IMR-90 (cell line): ENCODE results near the gene PCBP3. TPM values are rescaled to one million over a fixed set of nuclear protein-coding genes. Genes with fewer than 3 reads are reported as not detected.

Experiments used
- ATAC-seq: fragments of 200-7000 bp; cut with Tn5 transposase; 2 replicates; pipeline ENCODE4 v1.9.1; 2020; ENCODE audit warnings: low read depth, mild to moderate bottlenecking, moderate library complexity
- BruUV-seq: library from RNA; stranded (reverse); fragments of 400-500 nt; replicated peaks from 2 replicates; lab custom pipeline; 2021; lab: Mats Ljungman, UMichigan
- CTCF ChIA-PET: fragments of 300-600 bp; formaldehyde crosslinking; extraction: SDS; loops from one replicate; lab custom pipeline; 2021; ENCODE audit warnings: antibody characterized with exemption; lab: Yijun Ruan, JAX
- POLR2A ChIA-PET: fragments of 300-600 bp; sonication (Branson Sonifier 250); formaldehyde crosslinking; loops from one replicate; lab custom pipeline; 2022; ENCODE audit warnings: antibody characterized with exemption; ENCODE audit not compliant: unreplicated experiment; lab: Charles Lee
- DNase-seq: peaks from one replicate; pipeline ENCODE4 v3.0.0; 2013
- H2AFZ ChIP-seq: replicated peaks from 2 replicates; pipeline ENCODE3; 2013; ENCODE audit warnings: low read length, mild to moderate bottlenecking; ENCODE audit not compliant: poor library complexity
- H2AK5ac ChIP-seq: 2 replicates; pipeline ENCODE4 v1.6.1; 2013; ENCODE audit warnings: low read depth, low read length, inconsistent platforms
- H2AK9ac ChIP-seq: replicated peaks from 2 replicates; pipeline ENCODE3; 2013; ENCODE audit warnings: mild to moderate bottlenecking, low read depth, low read length, moderate library complexity; ENCODE audit not compliant: poor library complexity
- H2BK120ac ChIP-seq: 2 replicates; pipeline ENCODE4 v1.6.1; 2013; ENCODE audit warnings: low read depth, low read length, inconsistent platforms
- H2BK15ac ChIP-seq: 3 replicates; pipeline ENCODE4 v1.6.1; 2013; ENCODE audit warnings: low read depth, low read length, inconsistent platforms
- H2BK20ac ChIP-seq: 2 replicates; pipeline ENCODE4 v1.6.1; 2013; ENCODE audit warnings: low read depth, mild to moderate bottlenecking, inconsistent platforms, low read length, moderate library complexity
- H2BK5ac ChIP-seq: 2 replicates; pipeline ENCODE4 v1.6.1; 2013; ENCODE audit warnings: mild to moderate bottlenecking, low read depth, low read length, inconsistent platforms; ENCODE audit not compliant: poor library complexity, severe bottlenecking
- H3K14ac ChIP-seq: replicated peaks from 2 replicates; pipeline ENCODE4 v1.6.1; 2013; ENCODE audit warnings: low read depth, low read length, inconsistent platforms
- H3K18ac ChIP-seq: 2 replicates; pipeline ENCODE4 v1.6.1; 2013; ENCODE audit warnings: low read depth, low read length, control low read depth
- H3K23ac ChIP-seq: 2 replicates; pipeline ENCODE4 v1.6.1; 2013; ENCODE audit warnings: low read depth, low read length, inconsistent platforms
- H3K27ac ChIP-seq: 2 replicates; pipeline ENCODE4 v1.5.1; 2013; ENCODE audit warnings: mild to moderate bottlenecking, control low read depth, low read length; ENCODE audit not compliant: insufficient read depth
- H3K27me3 ChIP-seq: 2 replicates; pipeline ENCODE4 v1.6.1; 2013; ENCODE audit warnings: low read length; ENCODE audit not compliant: control insufficient read depth, insufficient read depth
- H3K36me3 ChIP-seq: 2 replicates; pipeline ENCODE4 v1.6.1; 2013; ENCODE audit warnings: low read length, mixed read lengths; ENCODE audit not compliant: control insufficient read depth, insufficient read depth
- H3K4ac ChIP-seq: 2 replicates; pipeline ENCODE4 v1.6.1; 2013; ENCODE audit warnings: low read depth, low read length, inconsistent platforms
- H3K4me1 ChIP-seq: 2 replicates; pipeline ENCODE4 v1.6.1; 2013; ENCODE audit warnings: low read length, mixed read lengths; ENCODE audit not compliant: control insufficient read depth, insufficient read depth
- H3K4me2 ChIP-seq: 2 replicates; pipeline ENCODE4 v1.6.1; 2013; ENCODE audit warnings: low read depth, mild to moderate bottlenecking, control low read depth, low read length, moderate library complexity
- H3K4me3 ChIP-seq: 2 replicates; pipeline ENCODE4 v1.5.1; 2013; ENCODE audit warnings: low read depth, mild to moderate bottlenecking, control low read depth, low read length, moderate library complexity; ENCODE audit not compliant: insufficient read depth
- H3K56ac ChIP-seq: 2 replicates; pipeline ENCODE4 v1.6.1; 2013; ENCODE audit warnings: low read length, inconsistent platforms; ENCODE audit not compliant: insufficient read depth; ENCODE audit errors: extremely low read depth
- H3K79me1 ChIP-seq, 2 experiments: 2 replicates each; pipeline ENCODE4 v1.6.1; 2013; ENCODE audit warnings: low read length in 2 of 2, inconsistent platforms in 1 of 2, low read depth in 1 of 2
- H3K9ac ChIP-seq: 2 replicates; pipeline ENCODE4 v1.6.1; 2013; ENCODE audit warnings: low read depth, low read length, control low read depth
- H3K9me1 ChIP-seq: 2 replicates; pipeline ENCODE4 v1.6.1; 2013; ENCODE audit warnings: low read length, inconsistent platforms; ENCODE audit not compliant: insufficient read depth
- H3K9me3 ChIP-seq: 2 replicates; pipeline ENCODE4 v1.6.1; 2013; ENCODE audit warnings: low read length; ENCODE audit not compliant: control insufficient read depth, insufficient read depth
- H4K20me1 ChIP-seq: 2 replicates; pipeline ENCODE4 v1.6.1; 2013; ENCODE audit warnings: low read length, inconsistent platforms; ENCODE audit not compliant: insufficient read depth
- H4K5ac ChIP-seq: 2 replicates; pipeline ENCODE4 v1.6.1; 2013; ENCODE audit warnings: mild to moderate bottlenecking, low read depth, low read length, control low read depth
- H4K8ac ChIP-seq, 2 experiments: 2 replicates each; pipeline ENCODE4 v1.6.1; 2013; ENCODE audit warnings: low read depth in 2 of 2, low read length in 2 of 2, control low read depth in 1 of 2, inconsistent platforms in 1 of 2
- H4K91ac ChIP-seq: 2 replicates; pipeline ENCODE4 v1.6.1; 2013; ENCODE audit warnings: low read depth, low read length, inconsistent platforms; ENCODE audit not compliant: insufficient read depth
- BHLHE40 ChIP-seq: fragments of 150-350 bp; IDR thresholded peaks from 2 replicates; pipeline ENCODE4 v1.6.1; 2016; ENCODE audit warnings: mild to moderate bottlenecking, low read depth, low read length
- CEBPB ChIP-seq: IDR thresholded peaks from 2 replicates; pipeline ENCODE4 v1.6.1; 2012; ENCODE audit warnings: low read depth, low read length, improper control_type of control experiment
- CHD1 ChIP-seq: IDR thresholded peaks from 2 replicates; pipeline ENCODE4 v1.6.1; 2012; ENCODE audit warnings: low read depth, low read length, improper control_type of control experiment
- CTCF ChIP-seq: conservative IDR thresholded peaks from 2 replicates; pipeline ENCODE4 v1.5.1; 2012; ENCODE audit warnings: mild to moderate bottlenecking, low read depth, low read length, improper control_type of control experiment
- FOS ChIP-seq: fragments of 150-350 bp; IDR thresholded peaks from 2 replicates; pipeline ENCODE4 v1.6.1; 2016; ENCODE audit warnings: low read depth, low read length
- MAFK ChIP-seq: IDR thresholded peaks from 2 replicates; pipeline ENCODE4 v1.6.1; 2012; ENCODE audit warnings: low read depth, low read length, improper control_type of control experiment
- MAZ ChIP-seq: IDR thresholded peaks from 2 replicates; pipeline ENCODE4 v1.6.1; 2012; ENCODE audit warnings: low read depth, mild to moderate bottlenecking, low read length, improper control_type of control experiment, moderate library complexity, borderline replicate concordance
- NFE2L2 ChIP-seq: fragments of 150-350 bp; IDR thresholded peaks from 2 replicates; pipeline ENCODE4 v1.6.1; 2016; ENCODE audit warnings: low read depth, mild to moderate bottlenecking, low read length
- POLR2A ChIP-seq: IDR thresholded peaks from 2 replicates; pipeline ENCODE4 v1.6.1; 2012; ENCODE audit warnings: mild to moderate bottlenecking, low read depth, low read length
- RAD21 ChIP-seq: IDR thresholded peaks from 2 replicates; pipeline ENCODE4 v1.6.1; 2012; ENCODE audit warnings: low read length, improper control_type of control experiment
- RCOR1 ChIP-seq: IDR thresholded peaks from 2 replicates; pipeline ENCODE4 v1.6.1; 2012; ENCODE audit warnings: mild to moderate bottlenecking, low read length, improper control_type of control experiment; ENCODE audit not compliant: insufficient replicate concordance
- RFX5 ChIP-seq: IDR thresholded peaks from 2 replicates; pipeline ENCODE4 v1.8.0; 2012; ENCODE audit warnings: low read depth, mild to moderate bottlenecking, low read length, moderate library complexity
- WGBS, 2 experiments: methylation state at CpG; one replicate each; pipeline versions ENCODE4 v1.1.5 to v1.1.7; 2013; ENCODE audit warnings: missing lambda C conversion rate in 2 of 2; ENCODE audit not compliant: insufficient read length in 1 of 2; ENCODE audit errors: extremely low coverage in 2 of 2; 5-methylcytosine and 5-hydroxymethylcytosine counted together
- dilution Hi-C: fragments of 300-500 bp; cut with HindIII; formaldehyde crosslinking; loops from one replicate; pipeline ENCODE4 v1.14.3; 2018; ENCODE audit warnings: low sequenced_read_pairs; ENCODE audit not compliant: unreplicated experiment
- in situ Hi-C: fragments of 300-500 bp; cut with MboI; formaldehyde crosslinking; loops from 3 replicates; pipeline ENCODE4 v1.14.3; 2019; ENCODE audit warnings: low sequenced_read_pairs, inconsistent platforms, mixed read lengths
- intact Hi-C: fragments of 100-400 bp; cut with micrococcal nuclease; formaldehyde crosslinking; loops from 2 replicates; pipeline ENCODE4 v1.10.0; 2022
- polyA plus RNA-seq, 3 experiments: library from polyadenylated mRNA; depleted of rRNA; stranded (reverse); fragments of >200 nt; gene quantifications; 2 replicates each; pipeline ENCODE4 v1.2.3, GENCODE V29; 2012; ENCODE audit warnings: low replicate concordance in 1 of 3
- total RNA-seq: library from RNA; depleted of rRNA; stranded (reverse); fragments of >200 nt; gene quantifications from 2 replicates; pipeline ENCODE4 v1.2.3, GENCODE V29; 2012
- TF ChIP-seq, protein P1 (sequence below): fragments of 150-350 bp; IDR thresholded peaks from 2 replicates; pipeline ENCODE4 v1.6.1; 2017; ENCODE audit warnings: mild to moderate bottlenecking, antibody characterized with exemption, low read length, low read depth

PCBP3 gene
- total and polyA plus RNA-seq, 2 of the 4 experiments (the other 2 are of a cell fraction): 2.9 to 3.9 TPM

GRCh38 chr21:45822429-45823099, 179.0 kb downstream of the PCBP3 start:
- no peaks in the 10 kb centered on the region for H3K79me1 ChIP-seq
- H3K27me3 ChIP-seq: no peaks in the 10 kb centered on the region; the same call in 1 of the 2 replicates
- H3K56ac ChIP-seq: no peak overlapping the region
- H3K27ac ChIP-seq: no peak overlapping the region
- in situ Hi-C loops (loop anchor here (5.0 to 10.0 kb wide), 3 partner anchors 358 to 678 kb away; no protein-coding TSS in a partner anchor), dilution Hi-C loops (no loop called here), intact Hi-C loops (loop anchor here (5.0 kb wide), 3 partner anchors 60 to 385 kb away; no protein-coding TSS in a partner anchor)
- H3K4me2 ChIP-seq: no peak overlapping the region
- no peak overlapping the region for H3K9ac ChIP-seq
- H2BK20ac ChIP-seq: no peak overlapping the region
- ChIA-PET POLR2A (no interaction called here), CTCF (no interaction called here)
- no peak overlapping the region for H3K4me3 ChIP-seq
- no peak overlapping the region for H2BK15ac ChIP-seq
- no peak for TF ChIP-seq BHLHE40
- TF ChIP-seq FOS: no peak
- no peak for TF ChIP-seq POLR2A
- no peak for TF ChIP-seq RAD21
- TF ChIP-seq, protein P1, sequence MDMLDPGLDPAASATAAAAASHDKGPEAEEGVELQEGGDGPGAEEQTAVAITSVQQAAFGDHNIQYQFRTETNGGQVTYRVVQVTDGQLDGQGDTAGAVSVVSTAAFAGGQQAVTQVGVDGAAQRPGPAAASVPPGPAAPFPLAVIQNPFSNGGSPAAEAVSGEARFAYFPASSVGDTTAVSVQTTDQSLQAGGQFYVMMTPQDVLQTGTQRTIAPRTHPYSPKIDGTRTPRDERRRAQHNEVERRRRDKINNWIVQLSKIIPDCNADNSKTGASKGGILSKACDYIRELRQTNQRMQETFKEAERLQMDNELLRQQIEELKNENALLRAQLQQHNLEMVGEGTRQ: no peak
- no peak for TF ChIP-seq MAZ
- no peak for TF ChIP-seq MAFK
- TF ChIP-seq NFE2L2: no peak
- no peak for TF ChIP-seq CTCF
- no peak for TF ChIP-seq RFX5
- TF ChIP-seq CEBPB: no peak
- TF ChIP-seq RCOR1: no peak
- no peak for TF ChIP-seq CHD1
- no peak overlapping the region for H4K91ac ChIP-seq
- 78% methylated on average over 4 of the region's 9 CpGs; no CpG with 5 or more reads in 1 of the 2 experiments for WGBS, 2 experiments
- ATAC-seq (no peak), DNase-seq (no peak)
- no peaks in the 10 kb centered on the region; the same call in 1 of the 2 replicates for H3K36me3 ChIP-seq
- H3K9me3 ChIP-seq: no peaks in the 10 kb centered on the region
- H3K23ac ChIP-seq: no peak overlapping the region
- no peak overlapping the region for H4K8ac ChIP-seq
- H4K20me1 ChIP-seq: peaks cover 11% of the 10 kb centered on the region; the same call in 1 of the 2 replicates
- H2BK120ac ChIP-seq: no peak overlapping the region
- no peak overlapping the region for H3K18ac ChIP-seq
- H2AK9ac ChIP-seq: peak overlapping the region; percentile 22
- H3K14ac ChIP-seq: no peak overlapping the region
- no peak overlapping the region for H2AFZ ChIP-seq
- no peak overlapping the region for H3K4ac ChIP-seq
- peak overlapping the region; percentile 54; the same call in 1 of the 2 replicates for H2AK5ac ChIP-seq
- peaks cover 11% of the 10 kb centered on the region for H3K9me1 ChIP-seq
- H3K4me1 ChIP-seq: peaks cover 16% of the 10 kb centered on the region
- H4K5ac ChIP-seq: no peak overlapping the region
- no TSS peak for BruUV-seq
- no peak overlapping the region for H2BK5ac ChIP-seq
